ENCODE measurements around the gene SLC25A13. TPM values are rescaled to one million over a fixed set of nuclear protein-coding genes. Genes with fewer than 3 reads are reported as not detected.

SLC25A13 gene
- total and polyA plus RNA-seq, 9 of the 15 experiments (the other 6 are each of a cell fraction or from before 2014, with no cell fraction given), result 21.4 to 80.2 (median 58.7) TPM

GRCh38 chr7:96322373-96322695, 436 bp upstream of the SLC25A13 start:
- Histone ChIP-seq H3K27ac (ENCODE audit: extremely low read depth, low read depth, low read length) (peak overlapping the region; percentile 92), H3K79me2 (ENCODE audit: control insufficient read depth, insufficient read depth, low read length) (peaks cover 43% of the 10 kb centered on the region), H3K4me3 (peak overlapping the region; percentile 86), H3K9ac (ENCODE audit: insufficient read depth in 1 of 2, low read depth in 2 of 2, low read length in 2 of 2) (peak overlapping the region; percentile 90 to 97), H4K20me1 (replicated peaks; ENCODE audit: control insufficient read depth, insufficient read depth, low read length) (no peaks in the 10 kb centered on the region), H2AFZ (ENCODE audit: low read depth, low read length) (peak overlapping the region; percentile 96), H3K9me3 (replicated peaks; ENCODE audit: control insufficient read depth, insufficient read depth, low read depth, low read length) (no peaks in the 10 kb centered on the region), H3K4me2 (ENCODE audit: insufficient read depth, low read length) (peak overlapping the region; percentile 84), H3K27me3 (ENCODE audit: control insufficient read depth in 2 of 2, insufficient read depth in 2 of 2, low read length in 2 of 2) (no peaks in the 10 kb centered on the region), H3K9me1 (ENCODE audit: control insufficient read depth, insufficient read depth, low read length) (no peaks in the 10 kb centered on the region), H3K4me1 (replicated peaks in 1 of 2; ENCODE audit: control insufficient read depth in 2 of 2, insufficient read depth in 2 of 2, low read length in 2 of 2) (peaks cover 10 to 17% of the 10 kb centered on the region in 2 experiments; a peak in 4 of 5 replicates), H3K36me3 (ENCODE audit: control insufficient read depth, insufficient read depth, low read length) (0 out of 3 replicates have a peak, but pooled peaks cover 2% of the 10 kb centered on the region)
- no TSS peak for BruUV-seq (replicated peaks)
- POLR2A ChIA-PET, result interaction anchor here (0.7 kb wide), 1 partner anchor 211 kb away, joined by 3 read pairs; no protein-coding TSS in a partner anchor
- FAIRE-seq (no peak), ATAC-seq (no peak), DNase-seq (ENCODE audit: extremely low read depth in 1 of 4, low spot score in 3 of 4) (no peak)
- intact Hi-C loops (cut with micrococcal nuclease) (no loop called here), in situ Hi-C loops (cut with MboI) (no loop called here)
- CTCF ChIA-PET (ENCODE audit: low intra/inter-chr PET ratio), result no interaction called here
- WGBS (ENCODE audit: insufficient coverage, low coverage, missing lambda C conversion rate), result 24% methylated on average over 9 of the region's 9 CpGs
- TF ChIP-seq STAT5B (CRISPR knock-in tag; IDR thresholded peaks at IDR 0.05), result no peak
- TF ChIP-seq CREM (IDR thresholded peaks at IDR 0.05; ENCODE audit: low read depth), result no peak
- TF ChIP-seq HDAC8 (tag; IDR thresholded peaks at IDR 0.05), result no peak; the same call in 1 of the 2 replicates
- peak; percentile 2; the same call in 1 of the 2 replicates for TF ChIP-seq SOX6 (IDR thresholded peaks at IDR 0.05)
- TF ChIP-seq ELF4 (CRISPR knock-in tag; IDR thresholded peaks at IDR 0.05), result no peak
- TF ChIP-seq ZKSCAN3 (CRISPR knock-in tag; IDR thresholded peaks at IDR 0.05), result no peak
- no peak for TF ChIP-seq CLOCK (CRISPR knock-in tag; IDR thresholded peaks at IDR 0.05; ENCODE audit: borderline replicate concordance)
- TF ChIP-seq REST (IDR thresholded peaks at IDR 0.05; ENCODE audit: borderline replicate concordance), result no peak
- TF ChIP-seq REST (CRISPR knock-in tag; IDR thresholded peaks at IDR 0.05; ENCODE audit: low read depth), result 0 out of 2 replicates have a peak, but pooled peaks have one; percentile 88

Data from K562 (cell line).